ENCODE measurements around the gene KCNJ5.

The KCNJ5 gene

DNA sequence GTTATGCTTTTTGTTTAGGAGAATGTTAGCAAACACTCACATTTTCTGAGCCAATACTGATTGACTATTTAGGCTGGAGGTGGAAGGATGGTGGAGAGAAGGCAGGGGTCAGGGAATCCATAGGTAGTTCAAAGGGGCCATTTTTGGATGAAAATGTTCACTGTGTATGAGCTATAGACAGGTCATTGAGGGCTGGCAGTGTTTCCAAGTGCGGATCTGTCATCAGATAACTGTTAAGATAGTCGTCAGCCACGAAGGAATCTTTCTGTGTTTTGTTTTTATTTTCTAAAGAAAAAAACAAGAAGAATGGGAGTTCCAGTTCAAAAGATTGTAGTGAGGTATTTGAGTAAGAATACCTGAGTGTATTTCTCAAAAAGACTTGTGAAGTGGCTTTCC is 3.1 kb downstream of the KCNJ5 start:
- DNase-seq (ENCODE audit: low spot score): no peak
- TF ChIP-seq, protein P1, sequence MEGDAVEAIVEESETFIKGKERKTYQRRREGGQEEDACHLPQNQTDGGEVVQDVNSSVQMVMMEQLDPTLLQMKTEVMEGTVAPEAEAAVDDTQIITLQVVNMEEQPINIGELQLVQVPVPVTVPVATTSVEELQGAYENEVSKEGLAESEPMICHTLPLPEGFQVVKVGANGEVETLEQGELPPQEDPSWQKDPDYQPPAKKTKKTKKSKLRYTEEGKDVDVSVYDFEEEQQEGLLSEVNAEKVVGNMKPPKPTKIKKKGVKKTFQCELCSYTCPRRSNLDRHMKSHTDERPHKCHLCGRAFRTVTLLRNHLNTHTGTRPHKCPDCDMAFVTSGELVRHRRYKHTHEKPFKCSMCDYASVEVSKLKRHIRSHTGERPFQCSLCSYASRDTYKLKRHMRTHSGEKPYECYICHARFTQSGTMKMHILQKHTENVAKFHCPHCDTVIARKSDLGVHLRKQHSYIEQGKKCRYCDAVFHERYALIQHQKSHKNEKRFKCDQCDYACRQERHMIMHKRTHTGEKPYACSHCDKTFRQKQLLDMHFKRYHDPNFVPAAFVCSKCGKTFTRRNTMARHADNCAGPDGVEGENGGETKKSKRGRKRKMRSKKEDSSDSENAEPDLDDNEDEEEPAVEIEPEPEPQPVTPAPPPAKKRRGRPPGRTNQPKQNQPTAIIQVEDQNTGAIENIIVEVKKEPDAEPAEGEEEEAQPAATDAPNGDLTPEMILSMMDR (IDR thresholded peaks at IDR 0.05; ENCODE audit: extremely low read depth, missing control alignments): no peak

DNA sequence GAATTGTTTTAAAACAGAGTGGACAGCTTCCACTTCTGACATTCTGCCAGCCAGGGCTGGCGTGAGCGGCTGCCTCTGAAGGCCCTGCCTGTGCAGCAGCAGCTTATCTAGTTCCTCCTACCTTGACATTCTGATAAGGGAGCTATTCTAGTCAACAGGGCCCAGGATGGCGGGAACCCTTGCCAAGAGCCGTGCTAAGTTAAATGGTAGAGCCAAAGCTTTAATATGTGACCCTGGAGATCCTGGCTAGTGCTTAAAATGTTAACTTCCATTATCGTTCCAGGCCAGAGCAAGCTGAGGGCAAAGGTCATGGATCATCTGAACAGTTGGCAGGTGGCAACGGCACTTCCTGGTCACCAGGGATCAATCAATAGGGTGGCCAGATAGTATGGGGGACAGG is 3.5 kb downstream of the KCNJ5 start:
- TF ChIP-seq, protein P1 (IDR thresholded peaks at IDR 0.05; ENCODE audit: extremely low read depth, missing control alignments): no peak
- DNase-seq (ENCODE audit: low spot score): no peak

DNA sequence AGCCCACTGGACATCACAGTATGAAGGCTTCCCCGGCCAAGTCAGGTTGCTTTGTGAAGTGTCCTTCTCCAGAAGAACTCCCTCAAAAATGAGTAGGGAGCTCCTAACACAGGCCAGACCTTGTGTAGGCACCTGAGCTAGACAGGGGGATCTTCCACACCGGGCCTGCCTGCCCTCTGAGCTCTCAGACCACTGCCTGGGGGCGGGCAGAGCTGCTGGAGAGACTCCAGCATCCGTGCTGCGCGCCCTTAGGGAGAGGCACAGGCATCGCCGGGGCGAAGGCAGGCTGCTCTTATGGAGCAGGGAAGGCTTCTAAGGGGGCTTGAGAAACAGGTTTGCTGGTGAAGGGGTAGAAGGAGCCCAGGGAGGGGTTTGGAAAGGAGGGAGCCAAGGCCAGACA is 4.4 kb downstream of the KCNJ5 start:
- TF ChIP-seq, protein P1 (IDR thresholded peaks at IDR 0.05; ENCODE audit: extremely low read depth, missing control alignments): no peak

DNA sequence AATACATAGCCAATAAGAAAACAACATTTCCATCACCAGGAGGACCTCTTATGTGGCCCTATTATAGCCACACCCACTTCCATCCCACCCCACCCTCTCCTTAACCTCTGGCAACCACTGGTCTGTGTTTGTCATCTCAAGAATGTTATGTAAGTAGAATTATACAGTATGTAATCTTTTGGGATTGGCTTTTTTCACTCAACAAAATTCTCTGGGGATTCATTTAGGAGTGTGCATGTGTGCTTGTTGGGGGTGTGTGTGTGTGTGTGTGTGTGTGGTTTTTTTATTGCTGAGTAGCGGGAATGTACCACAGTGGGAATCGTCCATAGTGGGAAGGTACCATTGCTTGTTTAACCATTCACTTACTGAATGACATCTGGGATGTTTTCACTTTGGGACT is 5.2 kb downstream of the KCNJ5 start:
- TF ChIP-seq, protein P1 (IDR thresholded peaks at IDR 0.05; ENCODE audit: extremely low read depth, missing control alignments): no peak
- DNase-seq (ENCODE audit: low spot score): no peak

More for the DNA sequence above, 4.4 kb downstream of the KCNJ5 start:
- no peak for DNase-seq (ENCODE audit: low spot score)

DNA sequence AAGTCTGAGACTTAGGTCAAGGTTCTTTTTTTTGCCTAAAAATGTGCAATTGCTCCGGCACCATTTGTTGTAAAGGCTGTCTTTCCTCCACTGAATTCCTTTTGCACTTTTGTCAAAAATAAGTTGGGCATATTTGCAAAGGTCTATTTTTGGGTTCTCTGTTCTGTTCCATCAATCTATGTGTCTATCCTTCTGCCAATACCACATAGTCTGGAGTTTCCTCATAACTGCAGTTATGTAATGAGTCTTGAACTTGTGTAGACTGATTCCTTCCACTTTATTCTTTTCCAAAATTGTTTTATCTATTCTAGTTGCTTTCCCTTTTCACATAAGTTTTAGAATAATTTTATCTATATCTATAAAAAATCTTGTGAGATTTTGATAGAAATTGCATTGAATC is 6.7 kb downstream of the KCNJ5 start:
- TF ChIP-seq, protein P1 (IDR thresholded peaks at IDR 0.05; ENCODE audit: extremely low read depth, missing control alignments): no peak
- no peak for DNase-seq (ENCODE audit: low spot score)

DNA sequence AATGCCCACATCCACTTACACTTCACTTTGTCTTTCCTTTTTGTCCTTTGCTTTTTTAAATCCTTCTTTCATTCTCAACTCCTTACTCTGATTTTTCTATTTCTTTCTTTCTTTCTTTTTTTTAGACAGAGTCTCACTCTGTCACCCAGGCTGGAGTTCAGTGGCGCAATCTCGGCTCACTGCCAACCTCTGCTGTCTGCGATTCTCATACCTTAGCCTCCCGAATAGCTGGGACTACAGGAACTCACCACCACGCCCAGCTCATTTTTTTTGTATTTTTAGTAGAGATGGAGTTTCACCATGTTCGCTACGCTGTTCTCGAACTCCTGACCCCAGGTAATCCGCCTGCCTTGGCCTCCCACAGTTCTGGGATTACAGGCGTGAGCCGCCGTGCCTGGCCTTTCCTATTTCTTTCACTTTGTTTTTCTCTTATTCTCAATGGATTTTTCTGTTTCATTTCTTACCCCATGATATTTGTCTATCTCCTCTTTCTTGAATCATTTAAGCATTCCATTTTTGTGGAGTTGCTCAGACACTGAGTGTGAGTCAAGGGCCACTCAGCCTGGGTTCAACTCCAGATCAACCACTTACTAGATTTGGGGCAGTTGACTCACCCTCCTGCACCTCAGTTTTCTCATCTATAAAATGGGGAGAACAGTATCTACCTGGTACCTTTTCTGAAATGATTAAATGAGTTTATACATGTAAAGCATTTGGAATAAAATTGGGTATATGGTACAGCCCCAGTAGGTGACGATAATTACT is 7.6 kb downstream of the KCNJ5 start:
- TF ChIP-seq, protein P1 (IDR thresholded peaks at IDR 0.05; ENCODE audit: extremely low read depth, missing control alignments): no peak
- DNase-seq (ENCODE audit: low spot score): no peak

DNA sequence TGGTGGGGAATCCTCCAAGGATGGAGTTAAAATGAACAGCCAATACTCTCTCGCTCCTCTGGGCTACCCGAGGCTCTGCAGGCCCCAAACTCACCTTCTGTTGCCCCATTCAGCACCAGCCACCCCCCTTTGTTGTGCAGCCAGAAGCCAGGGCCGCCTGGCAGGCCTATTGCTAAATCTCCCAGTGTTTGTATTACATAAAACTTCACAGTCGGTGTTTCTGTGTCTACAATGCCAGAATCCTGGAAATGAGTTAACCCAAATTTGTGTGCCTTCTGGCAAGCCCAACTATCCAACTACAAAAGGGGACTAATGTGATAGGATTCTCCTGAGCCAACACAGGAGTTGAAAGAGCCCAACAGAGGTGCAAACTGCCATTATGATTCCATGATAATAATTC is 9.3 kb downstream of the KCNJ5 start:
- TF ChIP-seq, protein P1 (IDR thresholded peaks at IDR 0.05; ENCODE audit: extremely low read depth, missing control alignments): no peak
- no peak for DNase-seq (ENCODE audit: low spot score)

Measured in GM20000 (cell line).